ENCODE measurements around the gene ECHDC1.
A peak's percentile ranks its signal among the peaks of the same experiment; 100 is the strongest.

ECHDC1 gene

DNA sequence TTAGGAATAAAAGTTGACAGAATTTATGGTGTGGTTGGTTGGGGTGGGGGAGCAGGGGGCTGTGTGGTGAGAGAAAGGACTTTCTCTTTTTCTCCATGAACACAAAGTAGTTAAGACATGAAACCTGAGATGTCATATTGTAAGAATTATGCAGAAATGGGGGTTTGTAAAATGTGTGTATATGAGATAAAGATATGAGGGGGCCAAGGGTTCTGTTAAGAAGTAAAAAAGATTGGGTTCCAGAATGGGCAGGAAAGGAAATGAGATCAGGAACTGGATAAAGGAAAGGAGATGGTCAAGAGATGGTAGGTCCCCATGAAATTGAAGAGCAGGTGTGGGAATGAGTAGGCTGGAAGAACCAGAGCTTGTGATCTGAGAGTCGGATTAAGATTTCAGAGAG lies 67.1 kb downstream of the ECHDC1 start:
- TF ChIP-seq, protein P1, sequence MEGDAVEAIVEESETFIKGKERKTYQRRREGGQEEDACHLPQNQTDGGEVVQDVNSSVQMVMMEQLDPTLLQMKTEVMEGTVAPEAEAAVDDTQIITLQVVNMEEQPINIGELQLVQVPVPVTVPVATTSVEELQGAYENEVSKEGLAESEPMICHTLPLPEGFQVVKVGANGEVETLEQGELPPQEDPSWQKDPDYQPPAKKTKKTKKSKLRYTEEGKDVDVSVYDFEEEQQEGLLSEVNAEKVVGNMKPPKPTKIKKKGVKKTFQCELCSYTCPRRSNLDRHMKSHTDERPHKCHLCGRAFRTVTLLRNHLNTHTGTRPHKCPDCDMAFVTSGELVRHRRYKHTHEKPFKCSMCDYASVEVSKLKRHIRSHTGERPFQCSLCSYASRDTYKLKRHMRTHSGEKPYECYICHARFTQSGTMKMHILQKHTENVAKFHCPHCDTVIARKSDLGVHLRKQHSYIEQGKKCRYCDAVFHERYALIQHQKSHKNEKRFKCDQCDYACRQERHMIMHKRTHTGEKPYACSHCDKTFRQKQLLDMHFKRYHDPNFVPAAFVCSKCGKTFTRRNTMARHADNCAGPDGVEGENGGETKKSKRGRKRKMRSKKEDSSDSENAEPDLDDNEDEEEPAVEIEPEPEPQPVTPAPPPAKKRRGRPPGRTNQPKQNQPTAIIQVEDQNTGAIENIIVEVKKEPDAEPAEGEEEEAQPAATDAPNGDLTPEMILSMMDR (IDR thresholded peaks at IDR 0.05; ENCODE audit: low read depth, low read length) = no peak
- DNase-seq (ENCODE audit: low read depth, low spot score) = no peak
- H3K4me3 ChIP-seq (ENCODE audit: low read depth, low read length) = no peak overlapping the region
- in situ Hi-C loops (cut with HindIII; ENCODE audit: low sequenced_read_pairs) = no loop called here

DNA sequence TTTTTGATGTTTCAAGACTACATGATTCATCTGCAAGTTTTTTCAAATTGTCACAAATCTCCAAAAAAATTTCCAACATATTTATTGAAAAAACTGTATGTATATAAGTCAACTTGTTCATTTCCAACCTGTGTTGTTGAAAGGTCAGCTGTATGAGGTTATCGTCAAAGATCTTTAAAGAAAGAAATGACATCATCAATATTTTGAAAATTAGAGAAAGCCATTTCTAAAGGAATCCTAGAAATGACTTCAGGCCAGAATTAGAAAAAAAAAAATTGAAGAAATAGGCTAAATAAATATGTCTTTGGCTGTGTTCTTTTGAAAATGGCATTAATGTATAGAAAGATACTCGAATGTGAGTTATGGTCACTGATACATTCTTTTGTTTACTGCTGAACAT lies 69.9 kb downstream of the ECHDC1 start:
- no peak for DNase-seq (ENCODE audit: low read depth, low spot score)
- in situ Hi-C loops (cut with HindIII; ENCODE audit: low sequenced_read_pairs) = no loop called here
- no peak overlapping the region for H3K4me3 ChIP-seq (ENCODE audit: low read depth, low read length)
- TF ChIP-seq, protein P1 (IDR thresholded peaks at IDR 0.05; ENCODE audit: low read depth, low read length) = no peak

DNA sequence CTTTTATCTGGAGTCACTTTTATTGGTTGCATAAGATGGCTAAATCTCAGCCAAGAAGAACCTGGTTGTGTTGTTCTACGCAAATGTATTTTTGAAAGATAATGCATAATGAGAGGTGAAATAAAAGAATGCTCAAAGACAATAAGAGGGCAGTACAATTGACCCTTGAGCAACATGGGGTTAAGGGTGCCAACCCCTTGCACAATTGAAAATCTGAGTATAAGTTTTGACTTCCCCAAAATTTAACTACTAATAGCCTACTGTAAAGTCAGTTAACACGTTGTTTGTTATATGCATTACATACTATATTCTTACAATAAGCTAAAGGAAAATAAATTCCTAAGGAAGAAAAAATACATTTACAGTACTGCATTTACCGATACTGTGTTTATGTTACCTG lies 70.8 kb downstream of the ECHDC1 start:
- in situ Hi-C loops (cut with HindIII; ENCODE audit: low sequenced_read_pairs) = no loop called here
- no peak for DNase-seq (ENCODE audit: low read depth, low spot score)
- TF ChIP-seq, protein P1 (IDR thresholded peaks at IDR 0.05; ENCODE audit: low read depth, low read length) = no peak
- H3K4me3 ChIP-seq (ENCODE audit: low read depth, low read length) = no peak overlapping the region

DNA sequence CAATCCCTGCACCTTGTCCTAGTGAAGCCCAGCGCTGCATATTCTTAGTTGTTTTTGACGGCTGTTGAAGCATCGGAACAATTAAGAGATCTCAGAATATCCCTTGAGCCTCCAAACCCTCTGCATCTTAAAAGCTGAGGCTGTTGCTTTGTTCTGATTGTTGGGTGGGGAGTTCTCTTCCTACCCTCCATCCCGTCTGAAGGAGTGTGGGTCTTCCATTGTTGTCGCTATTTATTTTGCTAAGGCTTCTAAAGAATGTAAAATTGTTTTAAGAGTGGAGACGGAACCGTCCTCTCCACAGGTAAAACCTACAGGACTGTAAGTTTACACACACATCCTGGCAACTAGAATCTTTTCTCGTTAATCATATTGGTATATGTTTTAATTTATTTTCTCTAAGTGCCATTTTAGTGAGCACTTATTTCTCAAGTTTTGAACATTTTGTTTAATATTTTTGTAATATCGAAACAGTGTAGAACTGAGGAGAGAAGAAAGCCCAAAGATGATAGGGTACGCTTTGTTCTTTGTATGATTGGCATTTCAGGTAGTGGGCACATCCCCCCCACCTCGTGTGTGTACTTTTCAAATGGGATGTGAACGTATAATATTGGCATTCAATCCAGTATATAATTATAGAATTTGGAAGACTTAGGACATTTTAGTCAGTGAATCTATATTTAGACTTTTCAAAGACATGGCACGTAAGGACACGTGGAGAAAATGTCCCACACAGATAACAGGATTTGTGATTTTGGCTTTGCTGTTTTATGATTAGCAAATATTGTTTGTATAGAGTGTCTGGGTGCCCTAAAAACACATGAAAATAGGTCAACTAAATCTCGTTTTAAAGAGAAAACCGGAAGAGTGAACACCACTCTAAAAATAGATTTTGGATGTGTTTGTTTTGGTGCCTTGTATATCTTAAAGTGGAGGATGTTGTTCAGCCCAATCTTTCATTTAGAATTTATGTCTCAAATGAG lies 75.5 kb downstream of the ECHDC1 start:
- TF ChIP-seq, protein P1 (IDR thresholded peaks at IDR 0.05; ENCODE audit: low read depth, low read length) = no peak
- in situ Hi-C loops (cut with HindIII; ENCODE audit: low sequenced_read_pairs) = no loop called here
- no peak for DNase-seq (ENCODE audit: low read depth, low spot score)
- peak overlapping the region; percentile 84 for H3K4me3 ChIP-seq (ENCODE audit: low read depth, low read length)

DNA sequence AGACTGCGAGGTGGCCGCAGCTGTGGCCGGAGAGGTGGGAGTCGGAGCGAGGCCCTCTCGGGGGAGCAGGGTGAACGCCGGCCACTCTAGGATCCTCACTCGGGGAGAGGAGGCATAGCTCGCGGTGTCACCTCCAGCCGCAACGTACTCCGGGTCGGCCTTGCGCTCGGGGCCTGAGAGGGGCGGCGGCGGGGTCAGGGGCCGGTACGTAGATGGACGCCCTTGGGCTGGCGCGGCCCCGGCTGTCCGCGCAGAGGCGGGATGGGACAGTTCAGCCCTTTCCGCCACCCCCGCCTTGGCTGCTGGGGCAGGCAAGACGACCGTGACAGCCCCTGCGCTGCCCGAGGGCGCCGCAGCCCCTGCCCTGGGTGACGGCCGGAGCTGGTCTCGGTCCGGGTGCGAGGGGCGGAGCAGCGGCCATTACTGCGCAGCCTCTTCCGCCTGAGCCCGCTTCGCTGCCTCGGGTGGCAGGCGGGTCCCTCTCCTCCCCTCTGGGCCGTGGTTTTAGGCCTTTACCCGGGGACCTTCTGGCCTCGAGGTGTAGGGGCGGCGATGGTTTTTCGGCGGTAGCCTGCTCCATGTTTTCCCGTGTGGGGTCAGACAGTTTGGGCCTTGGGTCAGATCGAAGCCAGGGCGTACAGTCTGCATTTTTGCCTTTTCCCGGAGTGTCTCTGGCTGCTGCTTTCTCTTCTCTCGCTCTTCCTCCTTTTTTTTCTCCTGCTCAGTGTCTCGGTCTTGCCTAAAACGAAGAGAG lies 76.3 kb downstream of the ECHDC1 start:
- peak; percentile 53 for DNase-seq (ENCODE audit: low read depth, low spot score)
- in situ Hi-C loops (cut with HindIII; ENCODE audit: low sequenced_read_pairs) = no loop called here
- TF ChIP-seq, protein P1 (IDR thresholded peaks at IDR 0.05; ENCODE audit: low read depth, low read length) = no peak

DNA sequence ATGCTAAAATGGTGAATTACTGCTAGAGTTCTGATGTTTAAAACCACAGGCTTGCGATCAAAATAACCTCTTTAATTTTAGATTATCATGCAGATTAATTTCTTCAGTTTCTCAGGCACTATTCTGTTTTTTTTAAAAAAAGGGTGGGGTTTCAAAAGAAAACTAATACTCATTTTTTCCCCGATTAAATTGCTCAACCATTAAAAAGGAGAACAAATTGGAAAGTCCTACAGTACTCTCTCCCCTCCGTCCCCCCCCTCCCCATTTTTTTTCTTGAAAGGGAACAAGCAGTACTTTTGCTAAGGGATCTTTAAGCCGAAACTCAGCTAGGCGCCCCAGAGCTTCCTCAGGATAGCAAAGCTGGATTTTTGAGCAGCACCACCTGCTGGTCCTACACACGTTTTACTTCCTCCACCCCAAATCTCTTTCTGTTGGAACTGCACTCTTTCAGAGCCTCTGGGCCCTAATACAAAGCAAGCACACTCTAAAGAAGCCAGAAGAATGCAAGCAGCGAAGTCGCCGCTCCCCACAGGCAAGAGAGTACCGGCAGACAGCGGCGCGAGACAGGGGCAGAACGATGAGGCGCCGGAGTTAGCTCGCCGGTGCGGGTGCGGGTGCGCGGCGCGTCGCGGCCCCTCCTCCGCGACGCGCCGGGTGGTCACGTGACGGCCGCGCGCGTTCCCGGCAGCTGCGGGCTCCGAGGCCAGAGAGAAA lies 77.1 kb downstream of the ECHDC1 start, which contains the start of gene RNF146:
Gene RNF146, plus strand, starts transcription at position 687 of the 714 bp plus-strand sequence. CDS start 13,475 bp downstream, outside the sequence.
- TF ChIP-seq, protein P1 (IDR thresholded peaks at IDR 0.05; ENCODE audit: low read depth, low read length) = peak; percentile 79
- in situ Hi-C loops (cut with HindIII; ENCODE audit: low sequenced_read_pairs) = no loop called here
- H3K4me3 ChIP-seq (ENCODE audit: low read depth, low read length) = peak within 1 kb of the TSS; percentile 84
- peak; percentile 89 for DNase-seq (ENCODE audit: low read depth, low spot score)

More for the DNA sequence above, 76.3 kb downstream of the ECHDC1 start:
- H3K4me3 ChIP-seq (ENCODE audit: low read depth, low read length) = peak overlapping the region; percentile 84
